Measurements from ENCODE around the gene KAZN.

KAZN gene

GRCh38 chr1:15066191-15066590, 467.7 kb downstream of the KAZN start:
- Histone ChIP-seq H3K4me1 (ENCODE audit: control insufficient read depth, insufficient read depth, low read length, poor library complexity, severe bottlenecking) (no peaks in the 10 kb centered on the region), H3K27me3 (replicated peaks; ENCODE audit: control insufficient read depth, insufficient read depth, low read length, poor library complexity, severe bottlenecking) (no peaks in the 10 kb centered on the region), H3K27ac (ENCODE audit: insufficient read depth, low read length, poor library complexity, severe bottlenecking) (no peak overlapping the region), H3K4me3 (ENCODE audit: insufficient read depth, low read depth, low read length, poor library complexity, severe bottlenecking) (no peak overlapping the region), H3K36me3 (ENCODE audit: control insufficient read depth, insufficient read depth, low read length) (no peaks in the 10 kb centered on the region), H3K9me3 (ENCODE audit: control insufficient read depth, low read length) (no peaks in the 10 kb centered on the region)
- no peak for DNase-seq

GRCh38 chr1:15067148-15067547, 468.7 kb downstream of the KAZN start:
- no peak overlapping the region for H3K27ac ChIP-seq (ENCODE audit: insufficient read depth, low read length, poor library complexity, severe bottlenecking)
- H3K4me3 ChIP-seq (ENCODE audit: insufficient read depth, low read depth, low read length, poor library complexity, severe bottlenecking), result no peak overlapping the region

GRCh38 chr1:15068152-15068551, 469.7 kb downstream of the KAZN start:
- Histone ChIP-seq H3K36me3 (ENCODE audit: control insufficient read depth, insufficient read depth, low read length) (no peaks in the 10 kb centered on the region), H3K27me3 (replicated peaks; ENCODE audit: control insufficient read depth, insufficient read depth, low read length, poor library complexity, severe bottlenecking) (no peaks in the 10 kb centered on the region), H3K4me1 (ENCODE audit: control insufficient read depth, insufficient read depth, low read length, poor library complexity, severe bottlenecking) (no peaks in the 10 kb centered on the region), H3K4me3 (ENCODE audit: insufficient read depth, low read depth, low read length, poor library complexity, severe bottlenecking) (no peak overlapping the region), H3K9me3 (ENCODE audit: control insufficient read depth, low read length) (no peaks in the 10 kb centered on the region), H3K27ac (ENCODE audit: insufficient read depth, low read length, poor library complexity, severe bottlenecking) (no peak overlapping the region)
- no peak for DNase-seq

More at GRCh38 chr1:15067148-15067547, 468.7 kb downstream of the KAZN start:
- no peaks in the 10 kb centered on the region for H3K9me3 ChIP-seq (ENCODE audit: control insufficient read depth, low read length)
- no peaks in the 10 kb centered on the region for H3K27me3 ChIP-seq (replicated peaks; ENCODE audit: control insufficient read depth, insufficient read depth, low read length, poor library complexity, severe bottlenecking)
- no peak for DNase-seq
- H3K4me1 ChIP-seq (ENCODE audit: control insufficient read depth, insufficient read depth, low read length, poor library complexity, severe bottlenecking), result no peaks in the 10 kb centered on the region
- no peaks in the 10 kb centered on the region for H3K36me3 ChIP-seq (ENCODE audit: control insufficient read depth, insufficient read depth, low read length)

- H3K9me3 ChIP-seq (ENCODE audit: control insufficient read depth, low read length), result no peaks in the 10 kb centered on the region
- DNase-seq, result no peak
- no peak overlapping the region for H3K4me3 ChIP-seq (ENCODE audit: insufficient read depth, low read depth, low read length, poor library complexity, severe bottlenecking)
- no peak overlapping the region for H3K27ac ChIP-seq (ENCODE audit: insufficient read depth, low read length, poor library complexity, severe bottlenecking)
- H3K4me1 ChIP-seq (ENCODE audit: control insufficient read depth, insufficient read depth, low read length, poor library complexity, severe bottlenecking), result no peaks in the 10 kb centered on the region
- H3K27me3 ChIP-seq (replicated peaks; ENCODE audit: control insufficient read depth, insufficient read depth, low read length, poor library complexity, severe bottlenecking), result no peaks in the 10 kb centered on the region
- H3K36me3 ChIP-seq (ENCODE audit: control insufficient read depth, insufficient read depth, low read length), result no peaks in the 10 kb centered on the region
These were observed 470.5 kb downstream of the KAZN start for GRCh38 chr1:15068997-15069396.

- H3K4me3 ChIP-seq (ENCODE audit: insufficient read depth, low read depth, low read length, poor library complexity, severe bottlenecking), result no peak overlapping the region
- no peak for DNase-seq
- H3K4me1 ChIP-seq (ENCODE audit: control insufficient read depth, insufficient read depth, low read length, poor library complexity, severe bottlenecking), result no peaks in the 10 kb centered on the region
- H3K27me3 ChIP-seq (replicated peaks; ENCODE audit: control insufficient read depth, insufficient read depth, low read length, poor library complexity, severe bottlenecking), result no peaks in the 10 kb centered on the region
- H3K36me3 ChIP-seq (ENCODE audit: control insufficient read depth, insufficient read depth, low read length), result no peaks in the 10 kb centered on the region
- H3K9me3 ChIP-seq (ENCODE audit: control insufficient read depth, low read length), result no peaks in the 10 kb centered on the region
- no peak overlapping the region for H3K27ac ChIP-seq (ENCODE audit: insufficient read depth, low read length, poor library complexity, severe bottlenecking)
These were observed 471.8 kb downstream of the KAZN start for GRCh38 chr1:15070145-15070748.

GRCh38 chr1:15071936-15072335, 473.5 kb downstream of the KAZN start:
- Histone ChIP-seq H3K36me3 (ENCODE audit: control insufficient read depth, insufficient read depth, low read length) (no peaks in the 10 kb centered on the region), H3K27ac (ENCODE audit: insufficient read depth, low read length, poor library complexity, severe bottlenecking) (no peak overlapping the region), H3K27me3 (replicated peaks; ENCODE audit: control insufficient read depth, insufficient read depth, low read length, poor library complexity, severe bottlenecking) (no peaks in the 10 kb centered on the region), H3K9me3 (ENCODE audit: control insufficient read depth, low read length) (no peaks in the 10 kb centered on the region), H3K4me1 (ENCODE audit: control insufficient read depth, insufficient read depth, low read length, poor library complexity, severe bottlenecking) (no peaks in the 10 kb centered on the region), H3K4me3 (ENCODE audit: insufficient read depth, low read depth, low read length, poor library complexity, severe bottlenecking) (no peak overlapping the region)
- DNase-seq, result no peak

- Histone ChIP-seq H3K4me1 (ENCODE audit: control insufficient read depth, insufficient read depth, low read length, poor library complexity, severe bottlenecking) (no peaks in the 10 kb centered on the region), H3K36me3 (ENCODE audit: control insufficient read depth, insufficient read depth, low read length) (no peaks in the 10 kb centered on the region)
- no peak for DNase-seq
These were observed 475.4 kb downstream of the KAZN start for GRCh38 chr1:15073799-15074308.

GRCh38 chr1:15075175-15075574, 476.7 kb downstream of the KAZN start:
- Histone ChIP-seq H3K4me1 (ENCODE audit: control insufficient read depth, insufficient read depth, low read length, poor library complexity, severe bottlenecking) (no peaks in the 10 kb centered on the region), H3K27me3 (replicated peaks; ENCODE audit: control insufficient read depth, insufficient read depth, low read length, poor library complexity, severe bottlenecking) (no peaks in the 10 kb centered on the region)
- no peak for DNase-seq

More at GRCh38 chr1:15073799-15074308, 475.4 kb downstream of the KAZN start:
- no peaks in the 10 kb centered on the region for H3K27me3 ChIP-seq (replicated peaks; ENCODE audit: control insufficient read depth, insufficient read depth, low read length, poor library complexity, severe bottlenecking)
- no peak overlapping the region for H3K27ac ChIP-seq (ENCODE audit: insufficient read depth, low read length, poor library complexity, severe bottlenecking)
- no peak overlapping the region for H3K4me3 ChIP-seq (ENCODE audit: insufficient read depth, low read depth, low read length, poor library complexity, severe bottlenecking)
- H3K9me3 ChIP-seq (ENCODE audit: control insufficient read depth, low read length), result no peaks in the 10 kb centered on the region

GRCh38 chr1:15075817-15076216, 477.3 kb downstream of the KAZN start:
- H3K27me3 ChIP-seq (replicated peaks; ENCODE audit: control insufficient read depth, insufficient read depth, low read length, poor library complexity, severe bottlenecking), result no peaks in the 10 kb centered on the region
- no peaks in the 10 kb centered on the region for H3K9me3 ChIP-seq (ENCODE audit: control insufficient read depth, low read length)

More at GRCh38 chr1:15075175-15075574, 476.7 kb downstream of the KAZN start:
- no peak overlapping the region for H3K4me3 ChIP-seq (ENCODE audit: insufficient read depth, low read depth, low read length, poor library complexity, severe bottlenecking)
- H3K9me3 ChIP-seq (ENCODE audit: control insufficient read depth, low read length), result no peaks in the 10 kb centered on the region
- H3K27ac ChIP-seq (ENCODE audit: insufficient read depth, low read length, poor library complexity, severe bottlenecking), result no peak overlapping the region
- no peaks in the 10 kb centered on the region for H3K36me3 ChIP-seq (ENCODE audit: control insufficient read depth, insufficient read depth, low read length)

GRCh38 chr1:15076807-15077206, 478.3 kb downstream of the KAZN start:
- Histone ChIP-seq H3K27ac (ENCODE audit: insufficient read depth, low read length, poor library complexity, severe bottlenecking) (no peak overlapping the region), H3K4me3 (ENCODE audit: insufficient read depth, low read depth, low read length, poor library complexity, severe bottlenecking) (no peak overlapping the region), H3K9me3 (ENCODE audit: control insufficient read depth, low read length) (no peaks in the 10 kb centered on the region), H3K36me3 (ENCODE audit: control insufficient read depth, insufficient read depth, low read length) (no peaks in the 10 kb centered on the region), H3K4me1 (ENCODE audit: control insufficient read depth, insufficient read depth, low read length, poor library complexity, severe bottlenecking) (no peaks in the 10 kb centered on the region), H3K27me3 (replicated peaks; ENCODE audit: control insufficient read depth, insufficient read depth, low read length, poor library complexity, severe bottlenecking) (no peaks in the 10 kb centered on the region)
- DNase-seq, result no peak

More at GRCh38 chr1:15075817-15076216, 477.3 kb downstream of the KAZN start:
- Histone ChIP-seq H3K4me3 (ENCODE audit: insufficient read depth, low read depth, low read length, poor library complexity, severe bottlenecking) (no peak overlapping the region), H3K4me1 (ENCODE audit: control insufficient read depth, insufficient read depth, low read length, poor library complexity, severe bottlenecking) (no peaks in the 10 kb centered on the region), H3K36me3 (ENCODE audit: control insufficient read depth, insufficient read depth, low read length) (no peaks in the 10 kb centered on the region), H3K27ac (ENCODE audit: insufficient read depth, low read length, poor library complexity, severe bottlenecking) (no peak overlapping the region)
- DNase-seq, result no peak
